ENCODE data around the gene COL4A4. TPM values are rescaled to one million over a fixed set of nuclear protein-coding genes. Genes with fewer than 3 reads are reported as not detected.

COL4A4 gene
- total RNA-seq, 1 donor from 2014 or later, result 8.9 TPM

DNA sequence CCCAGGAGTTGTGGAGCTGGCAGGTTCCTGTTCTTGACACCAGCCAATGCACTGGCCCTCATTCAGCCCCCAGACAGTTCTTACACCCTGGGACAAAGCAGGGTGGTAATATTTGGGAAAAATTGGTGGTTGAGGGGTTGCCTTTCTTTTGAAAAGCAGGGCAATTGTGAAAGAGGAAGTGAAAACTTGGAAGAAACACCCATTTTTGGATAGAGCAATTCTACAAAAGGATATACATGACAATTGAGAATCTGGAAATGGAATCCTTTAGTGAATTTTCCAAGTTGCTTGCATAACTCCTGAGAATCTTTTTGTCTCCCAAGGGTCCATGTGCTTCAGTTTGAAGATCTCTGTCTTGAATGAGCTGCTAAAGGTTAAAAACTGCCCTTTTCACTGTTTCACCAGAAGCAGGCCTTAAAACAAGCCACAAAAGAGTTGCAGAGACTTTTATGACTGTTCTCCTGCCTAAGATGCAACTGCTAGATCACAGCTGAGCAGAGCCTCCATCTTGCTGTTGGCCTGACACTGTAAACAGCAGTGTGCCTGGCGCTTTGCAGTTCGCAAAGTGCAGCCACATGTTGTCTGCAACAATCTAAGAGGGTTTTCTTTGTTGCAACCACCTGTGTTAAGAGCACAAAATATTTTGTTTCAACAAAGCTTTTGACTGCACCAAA is 11.8 kb downstream of the COL4A4 start:
- no peaks in the 10 kb centered on the region for H3K27me3 ChIP-seq (ENCODE audit: low read depth)

DNA sequence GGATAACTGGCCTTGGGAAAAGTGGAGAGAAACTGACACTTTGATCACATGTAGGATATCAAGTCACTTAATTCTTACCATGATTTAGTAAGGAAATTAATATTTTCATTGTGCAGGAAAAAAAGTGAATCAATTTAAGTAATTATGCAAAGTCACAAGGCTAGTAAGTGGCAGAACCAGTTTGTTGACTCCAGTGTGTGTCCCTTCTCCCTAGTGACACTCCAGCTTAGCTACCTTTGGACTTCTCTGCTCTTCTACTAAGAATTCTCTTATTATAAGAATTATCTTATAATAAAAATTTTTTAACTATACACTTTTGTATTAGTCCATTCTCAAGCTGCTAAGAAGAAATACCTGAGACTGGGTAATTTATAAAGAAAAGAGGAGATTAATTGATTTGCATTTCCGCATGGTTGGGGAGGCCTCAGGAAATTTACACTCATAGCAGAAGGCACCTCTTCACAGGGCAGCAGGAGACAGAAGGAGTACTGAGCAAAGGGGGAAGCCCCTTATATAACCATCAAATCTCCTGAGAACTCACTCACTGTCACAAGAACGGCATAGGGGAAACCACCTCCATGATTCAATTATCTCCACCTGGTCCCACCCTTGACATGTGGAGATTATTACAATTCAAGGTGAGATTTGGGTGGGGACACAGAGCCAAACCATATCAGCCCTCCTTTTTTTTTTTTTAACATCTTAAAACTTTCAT is 13.6 kb downstream of the COL4A4 start:
- Histone ChIP-seq H3K36me3 (no peaks in the 10 kb centered on the region), H3K4me3 (no peak overlapping the region), H3K9me3 (replicated peaks) (peaks cover 4% of the 10 kb centered on the region), H3K27ac (replicated peaks) (no peak overlapping the region), H3K4me1 (peaks cover 26% of the 10 kb centered on the region), H3K27me3 (ENCODE audit: low read depth) (no peaks in the 10 kb centered on the region)
- intact Hi-C loops (cut with micrococcal nuclease), result no loop called here
- DNase-seq, result no peak
- TF ChIP-seq, protein P1, sequence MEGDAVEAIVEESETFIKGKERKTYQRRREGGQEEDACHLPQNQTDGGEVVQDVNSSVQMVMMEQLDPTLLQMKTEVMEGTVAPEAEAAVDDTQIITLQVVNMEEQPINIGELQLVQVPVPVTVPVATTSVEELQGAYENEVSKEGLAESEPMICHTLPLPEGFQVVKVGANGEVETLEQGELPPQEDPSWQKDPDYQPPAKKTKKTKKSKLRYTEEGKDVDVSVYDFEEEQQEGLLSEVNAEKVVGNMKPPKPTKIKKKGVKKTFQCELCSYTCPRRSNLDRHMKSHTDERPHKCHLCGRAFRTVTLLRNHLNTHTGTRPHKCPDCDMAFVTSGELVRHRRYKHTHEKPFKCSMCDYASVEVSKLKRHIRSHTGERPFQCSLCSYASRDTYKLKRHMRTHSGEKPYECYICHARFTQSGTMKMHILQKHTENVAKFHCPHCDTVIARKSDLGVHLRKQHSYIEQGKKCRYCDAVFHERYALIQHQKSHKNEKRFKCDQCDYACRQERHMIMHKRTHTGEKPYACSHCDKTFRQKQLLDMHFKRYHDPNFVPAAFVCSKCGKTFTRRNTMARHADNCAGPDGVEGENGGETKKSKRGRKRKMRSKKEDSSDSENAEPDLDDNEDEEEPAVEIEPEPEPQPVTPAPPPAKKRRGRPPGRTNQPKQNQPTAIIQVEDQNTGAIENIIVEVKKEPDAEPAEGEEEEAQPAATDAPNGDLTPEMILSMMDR (IDR thresholded peaks at IDR 0.05; ENCODE audit: borderline replicate concordance), result no peak

More for the DNA sequence above, 11.8 kb downstream of the COL4A4 start:
- H3K36me3 ChIP-seq, result no peaks in the 10 kb centered on the region
- peak overlapping the region; percentile 76 for H3K27ac ChIP-seq (replicated peaks)
- H3K4me1 ChIP-seq, result peaks cover 31% of the 10 kb centered on the region
- TF ChIP-seq, protein P1 (IDR thresholded peaks at IDR 0.05; ENCODE audit: borderline replicate concordance), result no peak
- H3K4me3 ChIP-seq, result no peak overlapping the region
- intact Hi-C loops (cut with micrococcal nuclease), result no loop called here
- DNase-seq, result no peak
- H3K9me3 ChIP-seq (replicated peaks), result peaks cover 4% of the 10 kb centered on the region

DNA sequence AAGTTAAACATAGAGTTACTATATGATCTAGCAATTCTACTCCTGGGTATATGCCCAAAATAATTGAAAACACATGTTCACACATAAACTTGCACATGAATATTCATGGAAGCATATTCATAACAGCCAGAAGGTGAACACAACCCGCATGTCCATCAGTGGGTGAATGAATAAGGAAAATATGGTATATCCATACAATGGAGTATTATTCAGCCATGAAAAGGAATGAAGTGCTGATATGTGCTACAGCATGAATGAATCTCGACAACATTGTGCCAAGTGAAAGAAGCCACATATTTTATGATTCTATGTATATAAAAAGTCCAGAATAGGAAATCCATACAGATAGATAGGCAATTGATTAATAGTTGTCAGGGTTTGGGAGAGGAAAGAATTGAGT is 15.9 kb downstream of the COL4A4 start:
- no peaks in the 10 kb centered on the region for H3K27me3 ChIP-seq (ENCODE audit: low read depth)
- peaks cover 4% of the 10 kb centered on the region for H3K9me3 ChIP-seq (replicated peaks)
- H3K27ac ChIP-seq (replicated peaks), result no peak overlapping the region
- intact Hi-C loops (cut with micrococcal nuclease), result no loop called here
- no peak for DNase-seq
- H3K36me3 ChIP-seq, result no peaks in the 10 kb centered on the region
- peaks cover 10% of the 10 kb centered on the region for H3K4me1 ChIP-seq
- TF ChIP-seq, protein P1 (IDR thresholded peaks at IDR 0.05; ENCODE audit: borderline replicate concordance), result no peak
- no peak overlapping the region for H3K4me3 ChIP-seq

DNA sequence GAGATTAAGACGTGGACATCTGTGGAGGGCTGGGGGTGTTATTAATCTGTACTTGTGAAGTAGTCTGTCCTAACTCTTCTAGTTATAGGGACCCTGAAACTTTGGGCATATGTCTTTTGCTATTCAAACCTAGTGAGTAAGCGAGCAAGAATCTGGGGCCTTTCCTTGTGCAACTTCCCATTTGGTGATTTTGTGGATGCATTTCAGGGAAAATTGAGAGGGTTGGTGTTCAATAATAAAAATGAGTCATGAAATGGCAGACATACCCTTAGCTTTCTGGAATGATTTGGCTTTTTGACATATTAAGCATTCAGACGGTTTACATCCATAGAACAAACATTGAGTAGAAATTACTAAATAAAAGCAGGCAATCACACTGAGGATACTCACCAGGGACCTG is 17.0 kb downstream of the COL4A4 start:
- no peak overlapping the region for H3K27ac ChIP-seq (replicated peaks)
- no peaks in the 10 kb centered on the region for H3K27me3 ChIP-seq (ENCODE audit: low read depth)
- no peak for DNase-seq
- TF ChIP-seq, protein P1 (IDR thresholded peaks at IDR 0.05; ENCODE audit: borderline replicate concordance), result no peak
- no peaks in the 10 kb centered on the region for H3K36me3 ChIP-seq
- H3K9me3 ChIP-seq (replicated peaks), result peaks cover 4% of the 10 kb centered on the region
- no peaks in the 10 kb centered on the region for H3K4me1 ChIP-seq
- no peak overlapping the region for H3K4me3 ChIP-seq
- intact Hi-C loops (cut with micrococcal nuclease), result no loop called here

DNA sequence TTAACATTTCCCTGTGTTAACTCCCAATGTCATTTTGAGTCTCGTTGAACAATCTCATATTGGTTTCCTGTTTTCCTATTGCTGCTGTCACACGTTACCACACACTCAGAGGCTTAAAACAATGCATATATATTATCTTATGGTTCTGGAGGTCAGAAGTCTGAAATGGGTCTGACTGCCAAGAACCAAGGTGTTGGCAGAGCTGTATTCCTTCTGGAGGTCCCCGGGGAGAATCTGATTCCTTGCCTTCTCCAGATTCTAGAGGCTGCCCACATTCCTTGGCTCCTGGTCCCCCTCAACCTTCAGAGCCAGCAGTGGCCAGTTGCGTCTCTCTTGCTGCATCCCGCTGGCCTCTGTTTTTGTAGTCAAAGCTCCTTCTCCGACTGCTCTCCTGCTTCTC is 17.5 kb downstream of the COL4A4 start:
- Histone ChIP-seq H3K9me3 (replicated peaks) (peaks cover 4% of the 10 kb centered on the region), H3K27me3 (ENCODE audit: low read depth) (no peaks in the 10 kb centered on the region), H3K4me3 (no peak overlapping the region), H3K4me1 (no peaks in the 10 kb centered on the region), H3K27ac (replicated peaks) (peak overlapping the region; percentile 47), H3K36me3 (no peaks in the 10 kb centered on the region)
- intact Hi-C loops (cut with micrococcal nuclease), result no loop called here
- TF ChIP-seq, protein P1 (IDR thresholded peaks at IDR 0.05; ENCODE audit: borderline replicate concordance), result no peak
- no peak for DNase-seq

Data from left ventricle myocardium inferior (tissue), 1 donor.